Endodermal cell (in vitro differentiated cells): ENCODE measurements around the gene CST9L. TPM values are rescaled to one million over a fixed set of nuclear protein-coding genes. Genes with fewer than 3 reads are reported as not detected.

Source experiments
- DNase-seq: peaks from one replicate; pipeline ENCODE4 v3.0.0-alpha.2; 2017
- H3K27ac ChIP-seq: 2 replicates; pipeline ENCODE4 v1.5.1; 2013; ENCODE audit warnings: mild to moderate bottlenecking, low read depth, low read length, moderate library complexity
- H3K27me3 ChIP-seq: 2 replicates; pipeline ENCODE4 v1.6.1; 2013; ENCODE audit warnings: mild to moderate bottlenecking, low read length, moderate library complexity; ENCODE audit not compliant: insufficient read depth, control insufficient read depth, poor library complexity, severe bottlenecking
- H3K36me3 ChIP-seq: 2 replicates; pipeline ENCODE4 v1.7.0; 2013; ENCODE audit warnings: mild to moderate bottlenecking, low read length, moderate library complexity; ENCODE audit not compliant: control insufficient read depth, insufficient read depth
- H3K4me1 ChIP-seq: one replicate; pipeline ENCODE4 v1.7.0; 2013; ENCODE audit warnings: low read length; ENCODE audit not compliant: control insufficient read depth, insufficient read depth
- H3K4me3 ChIP-seq: 2 replicates; pipeline ENCODE4 v1.5.1; 2013; ENCODE audit warnings: mild to moderate bottlenecking, low read length, moderate library complexity
- H3K9ac ChIP-seq: 2 replicates; pipeline ENCODE4 v1.6.1; 2013; ENCODE audit warnings: mild to moderate bottlenecking, low read length, moderate library complexity; ENCODE audit not compliant: poor library complexity, severe bottlenecking; ENCODE audit errors: extremely low read depth
- H3K9me3 ChIP-seq: 2 replicates; pipeline ENCODE4 v1.6.1; 2013; ENCODE audit warnings: mild to moderate bottlenecking, low read length, moderate library complexity; ENCODE audit not compliant: control insufficient read depth
- H3K27ac Mint-ChIP-seq: 2 replicates; pipeline ENCODE4 v1.8.0; 2020; ENCODE audit warnings: mixed read lengths
- H3K27me3 Mint-ChIP-seq: 2 replicates; pipeline ENCODE4 v1.8.0; 2021; ENCODE audit warnings: mild to moderate bottlenecking, mixed read lengths; ENCODE audit not compliant: insufficient read depth
- H3K36me3 Mint-ChIP-seq: 2 replicates; pipeline ENCODE4 v1.8.0; 2020; ENCODE audit warnings: low read depth, mixed read lengths
- H3K4me1 Mint-ChIP-seq: 2 replicates; pipeline ENCODE4 v1.8.0; 2020; ENCODE audit warnings: mixed read lengths
- H3K4me3 Mint-ChIP-seq: 2 replicates; pipeline ENCODE4 v1.8.0; 2020; ENCODE audit warnings: mild to moderate bottlenecking, moderate library complexity, mixed read lengths
- H3K9me3 Mint-ChIP-seq: 2 replicates; pipeline ENCODE4 v1.8.0; 2020; ENCODE audit warnings: mild to moderate bottlenecking, mixed read lengths
- CTCF ChIP-seq: fragments of 200-600 bp; sonication (generic); conservative IDR thresholded peaks from 2 replicates; pipeline ENCODE4 v1.5.0; 2021; ENCODE audit warnings: antibody characterized with exemption, mild to moderate bottlenecking
- WGBS, 2 experiments: methylation state at CpG; one replicate each; pipeline versions ENCODE4 v1.1.5 to v1.1.7; 2013; ENCODE audit warnings: missing lambda C conversion rate in 2 of 2, mixed read lengths in 1 of 2; ENCODE audit not compliant: insufficient coverage in 1 of 2, insufficient read length in 1 of 2; 5-methylcytosine and 5-hydroxymethylcytosine counted together
- total RNA-seq, 2 donors: library from RNA; stranded (reverse); fragmentation: NEBNext Ultra II Directional in 1 of 2; extraction: Animal tissue kit (Norgen Biotek cat#: 25700) in 1 of 2; gene quantifications; 2 replicates in 1 of 2; 3 replicates in 1 of 2; pipeline ENCODE4 v1.2.1, GENCODE V29; 2021

The CST9L gene
- total RNA-seq, 2 donors from 2014 or later = not detected

- Histone ChIP-seq H3K9me3 (no peaks in the 10 kb centered on the region), H3K36me3 (no peaks in the 10 kb centered on the region), H3K4me3 (no peak overlapping the region), H3K9ac (no peak overlapping the region), H3K27me3 (no peaks in the 10 kb centered on the region), H3K4me1 (no peaks in the 10 kb centered on the region), H3K27ac (no peak overlapping the region)
- DNase-seq = no peak
- Mint-ChIP-seq H3K27ac (no peak overlapping the region), H3K36me3 (no peaks in the 10 kb centered on the region), H3K9me3 (no peaks in the 10 kb centered on the region), H3K27me3 (peaks cover 3% of the 10 kb centered on the region), H3K4me3 (no peak overlapping the region), H3K4me1 (peaks cover 3% of the 10 kb centered on the region)
- 95 to 100% methylated on average over 1 of the region's 1 CpG for WGBS, 2 experiments
- TF ChIP-seq CTCF = no peak
Observed at GRCh38 chr20:23604306-23604705, 36.0 kb upstream of the CST9L start.

DNA sequence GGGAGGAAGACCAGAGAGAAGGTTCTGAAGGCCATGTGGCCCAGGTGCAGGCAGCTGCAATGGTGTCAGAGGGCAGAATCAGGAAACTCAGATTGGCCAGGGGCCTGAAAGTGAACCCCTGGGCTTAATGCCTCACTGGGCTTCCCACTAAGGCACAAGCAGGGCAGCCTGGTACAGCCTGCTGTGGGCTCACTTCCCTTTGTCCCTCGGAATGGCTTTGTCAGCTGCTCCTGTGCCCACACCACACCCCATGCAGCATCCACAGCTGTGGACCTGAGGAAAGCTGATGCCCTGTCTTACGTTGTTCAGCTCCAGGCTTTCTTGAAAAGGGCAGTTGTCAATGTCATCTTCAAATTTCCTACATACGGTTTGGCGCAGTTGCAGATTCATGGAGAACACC lies 35.0 kb upstream of the CST9L start:
- no peak overlapping the region for H3K27ac Mint-ChIP-seq
- no peaks in the 10 kb centered on the region for H3K4me1 Mint-ChIP-seq
- H3K36me3 Mint-ChIP-seq = no peaks in the 10 kb centered on the region
- Histone ChIP-seq H3K36me3 (no peaks in the 10 kb centered on the region), H3K4me3 (no peak overlapping the region), H3K4me1 (no peaks in the 10 kb centered on the region), H3K9ac (no peak overlapping the region), H3K9me3 (no peaks in the 10 kb centered on the region), H3K27ac (no peak overlapping the region), H3K27me3 (no peaks in the 10 kb centered on the region)
- DNase-seq = no peak
- WGBS, 2 experiments = 94 to 97% methylated on average over 3 to 4 of the region's 4 CpGs
- no peak for TF ChIP-seq CTCF
- no peak overlapping the region for H3K4me3 Mint-ChIP-seq
- H3K9me3 Mint-ChIP-seq = no peaks in the 10 kb centered on the region
- peaks cover 3% of the 10 kb centered on the region for H3K27me3 Mint-ChIP-seq

DNA sequence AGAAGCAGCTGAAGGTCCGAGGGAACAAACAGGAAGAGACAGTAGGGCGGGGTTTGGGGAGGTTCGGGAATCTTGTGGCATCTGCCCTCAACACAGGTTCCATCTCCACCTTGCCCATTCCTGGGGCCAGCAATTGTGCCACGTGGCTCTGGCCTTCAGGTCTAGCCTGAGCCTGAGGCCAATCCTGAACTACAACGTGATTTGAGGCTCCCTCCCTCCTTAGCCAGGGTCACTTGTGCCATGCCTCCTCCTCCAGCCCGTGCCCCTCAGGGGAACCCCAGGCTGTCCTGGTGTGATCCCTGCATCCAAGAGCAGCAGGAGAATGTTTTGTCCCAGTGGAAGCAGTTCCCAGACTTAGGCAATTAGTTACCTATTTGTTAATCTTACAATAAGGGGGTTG lies 34.4 kb upstream of the CST9L start:
- H3K27me3 Mint-ChIP-seq = peaks cover 3% of the 10 kb centered on the region
- Histone ChIP-seq H3K4me1 (no peaks in the 10 kb centered on the region), H3K27ac (no peak overlapping the region), H3K4me3 (no peak overlapping the region), H3K36me3 (no peaks in the 10 kb centered on the region), H3K9ac (no peak overlapping the region), H3K9me3 (no peaks in the 10 kb centered on the region), H3K27me3 (no peaks in the 10 kb centered on the region)
- no peaks in the 10 kb centered on the region for H3K9me3 Mint-ChIP-seq
- H3K4me1 Mint-ChIP-seq = no peaks in the 10 kb centered on the region
- TF ChIP-seq CTCF = no peak
- 92 to 97% methylated on average over 4 to 6 of the region's 6 CpGs for WGBS, 2 experiments
- no peak overlapping the region for H3K4me3 Mint-ChIP-seq
- H3K27ac Mint-ChIP-seq = no peak overlapping the region
- no peak for DNase-seq
- H3K36me3 Mint-ChIP-seq = no peaks in the 10 kb centered on the region
